Fibroblast of lung (primary cell): ENCODE results near the gene SLC6A12.

Experiments
- EZH2 ChIP-seq: IDR thresholded peaks from 2 replicates; pipeline ENCODE4 v1.5.1; 2012; ENCODE audit warnings: low read length, control low read depth, mild to moderate bottlenecking; ENCODE audit errors: missing control alignments
- TF ChIP-seq, protein P1 (sequence below), 2 donors: IDR thresholded peaks in 1 of 2; conservative IDR thresholded peaks in 1 of 2; 1 replicate in 1 of 2; 2 replicates in 1 of 2; pipeline ENCODE4 v1.5.1; 2011 to 2012; ENCODE audit warnings: low read length in 2 of 2, control low read depth in 1 of 2, inconsistent platforms in 1 of 2, low read depth in 1 of 2, mild to moderate bottlenecking in 1 of 2

GRCh38 chr12:252636-253035 is 38.7 kb upstream of the SLC6A12 start:
- TF ChIP-seq, protein P1, sequence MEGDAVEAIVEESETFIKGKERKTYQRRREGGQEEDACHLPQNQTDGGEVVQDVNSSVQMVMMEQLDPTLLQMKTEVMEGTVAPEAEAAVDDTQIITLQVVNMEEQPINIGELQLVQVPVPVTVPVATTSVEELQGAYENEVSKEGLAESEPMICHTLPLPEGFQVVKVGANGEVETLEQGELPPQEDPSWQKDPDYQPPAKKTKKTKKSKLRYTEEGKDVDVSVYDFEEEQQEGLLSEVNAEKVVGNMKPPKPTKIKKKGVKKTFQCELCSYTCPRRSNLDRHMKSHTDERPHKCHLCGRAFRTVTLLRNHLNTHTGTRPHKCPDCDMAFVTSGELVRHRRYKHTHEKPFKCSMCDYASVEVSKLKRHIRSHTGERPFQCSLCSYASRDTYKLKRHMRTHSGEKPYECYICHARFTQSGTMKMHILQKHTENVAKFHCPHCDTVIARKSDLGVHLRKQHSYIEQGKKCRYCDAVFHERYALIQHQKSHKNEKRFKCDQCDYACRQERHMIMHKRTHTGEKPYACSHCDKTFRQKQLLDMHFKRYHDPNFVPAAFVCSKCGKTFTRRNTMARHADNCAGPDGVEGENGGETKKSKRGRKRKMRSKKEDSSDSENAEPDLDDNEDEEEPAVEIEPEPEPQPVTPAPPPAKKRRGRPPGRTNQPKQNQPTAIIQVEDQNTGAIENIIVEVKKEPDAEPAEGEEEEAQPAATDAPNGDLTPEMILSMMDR (conservative IDR thresholded peaks at IDR 0.05 in 1 of 2, IDR thresholded peaks at IDR 0.05 in 1 of 2; ENCODE audit: low read depth in 1 of 2, low read length in 2 of 2), result no peak
- no peak for TF ChIP-seq EZH2
